Measurements from ENCODE around the gene CPS1. TPM values are rescaled to one million over a fixed set of nuclear protein-coding genes. Genes with fewer than 3 reads are reported as not detected.

The CPS1 gene
- total RNA-seq, 1 experiment from 2014 or later, result 14.2 TPM

- H3K4me1 Mint-ChIP-seq, result peaks cover 36 to 50% of the 10 kb centered on the region in 2 experiments
- no peak for TF ChIP-seq CTCF (conservative IDR thresholded peaks at IDR 0.05)
- no peak overlapping the region for H3T11ph ChIP-seq (ENCODE audit: low read length)
- H2AFZ ChIP-seq (ENCODE audit: low read length), result no peak overlapping the region
- H3K23ac ChIP-seq (ENCODE audit: insufficient read length, low read depth, low read length), result no peak overlapping the region
- WGBS (ENCODE audit: extremely low coverage, insufficient read length, low lambda C conversion rate), result no CpG with 5 or more reads among the region's 2 CpGs
- peaks cover 7% of the 10 kb centered on the region for H3K27me3 Mint-ChIP-seq (ENCODE audit: low read depth)
- H3K4me1 ChIP-seq (ENCODE audit: insufficient read depth, low read length), result peaks cover 3% of the 10 kb centered on the region; the same call in 1 of the 2 replicates
- H3K9ac ChIP-seq (ENCODE audit: extremely low read depth, insufficient read length, low read length), result no peak overlapping the region
- H3K4ac ChIP-seq (ENCODE audit: low read depth, low read length), result no peak overlapping the region
- H3K18ac ChIP-seq (ENCODE audit: insufficient read length, low read depth, low read length), result no peak overlapping the region
- no peak overlapping the region for H3K4me3 Mint-ChIP-seq
- no peaks in the 10 kb centered on the region for H3K79me2 ChIP-seq (ENCODE audit: insufficient read depth, low read length)
- H4K8ac ChIP-seq (replicated peaks; ENCODE audit: insufficient read length, low read depth, low read length), result no peak overlapping the region
- no peaks in the 10 kb centered on the region for H3K36me3 Mint-ChIP-seq (ENCODE audit: insufficient read depth in 1 of 3, low read depth in 3 of 3)
- H2AK5ac ChIP-seq (ENCODE audit: insufficient read length, low read length), result no peak overlapping the region
- H3K27ac ChIP-seq (ENCODE audit: insufficient read length, low read depth, low read length), result no peak overlapping the region
- no peak overlapping the region for H3K14ac ChIP-seq (ENCODE audit: insufficient read depth, low read length)
- H3K79me1 ChIP-seq (ENCODE audit: insufficient read depth, low read depth, low read length, poor library complexity, severe bottlenecking), result no peaks in the 10 kb centered on the region
- no peak overlapping the region for H3K27ac Mint-ChIP-seq
- H2BK20ac ChIP-seq (ENCODE audit: low read depth, low read length, poor library complexity, severe bottlenecking), result no peak overlapping the region
- no peak overlapping the region for H2BK120ac ChIP-seq (ENCODE audit: low read depth, low read length, poor library complexity, severe bottlenecking)
- no peak overlapping the region for H2BK12ac ChIP-seq (ENCODE audit: insufficient read length, low read depth, low read length)
- H3K9me3 ChIP-seq (ENCODE audit: control insufficient read depth, low read depth, low read length), result no peaks in the 10 kb centered on the region
- DNase-seq, result no peak
- no peak overlapping the region for H4K5ac ChIP-seq (ENCODE audit: insufficient read length, low read depth, low read length)
- no peak overlapping the region for H3K56ac ChIP-seq (ENCODE audit: insufficient read length, low read depth, low read length)
- no peak overlapping the region for H3K4me2 ChIP-seq (ENCODE audit: insufficient read depth, insufficient read length, low read length)
- H2BK5ac ChIP-seq (ENCODE audit: insufficient read length, low read length), result no peak overlapping the region
- H2BK15ac ChIP-seq (ENCODE audit: low read depth, low read length), result no peak overlapping the region
- H3K9me3 Mint-ChIP-seq, result no peaks in the 10 kb centered on the region
- no peak overlapping the region for H4K91ac ChIP-seq (ENCODE audit: insufficient read length, low read depth, low read length)
- no peaks in the 10 kb centered on the region for H4K20me1 ChIP-seq (ENCODE audit: control insufficient read depth, insufficient read depth, insufficient read length)
- no peaks in the 10 kb centered on the region for H3K23me2 ChIP-seq (ENCODE audit: insufficient read length, low read depth, low read length, poor library complexity, severe bottlenecking)
- H3K27me3 ChIP-seq (ENCODE audit: insufficient read depth, low read length), result no peaks in the 10 kb centered on the region
Observed at GRCh38 chr2:210533389-210533788, 23.0 kb upstream of the CPS1 start.

Measured in H9 (cell line).